ENCODE results near the gene AR. TPM values are rescaled to one million over a fixed set of nuclear protein-coding genes. Genes with fewer than 3 reads are reported as not detected.

The AR gene
- total and polyA plus RNA-seq, 2 of the 4 experiments (the other 2 are of a cell fraction) = 1.5 to 4.7 TPM

DNA sequence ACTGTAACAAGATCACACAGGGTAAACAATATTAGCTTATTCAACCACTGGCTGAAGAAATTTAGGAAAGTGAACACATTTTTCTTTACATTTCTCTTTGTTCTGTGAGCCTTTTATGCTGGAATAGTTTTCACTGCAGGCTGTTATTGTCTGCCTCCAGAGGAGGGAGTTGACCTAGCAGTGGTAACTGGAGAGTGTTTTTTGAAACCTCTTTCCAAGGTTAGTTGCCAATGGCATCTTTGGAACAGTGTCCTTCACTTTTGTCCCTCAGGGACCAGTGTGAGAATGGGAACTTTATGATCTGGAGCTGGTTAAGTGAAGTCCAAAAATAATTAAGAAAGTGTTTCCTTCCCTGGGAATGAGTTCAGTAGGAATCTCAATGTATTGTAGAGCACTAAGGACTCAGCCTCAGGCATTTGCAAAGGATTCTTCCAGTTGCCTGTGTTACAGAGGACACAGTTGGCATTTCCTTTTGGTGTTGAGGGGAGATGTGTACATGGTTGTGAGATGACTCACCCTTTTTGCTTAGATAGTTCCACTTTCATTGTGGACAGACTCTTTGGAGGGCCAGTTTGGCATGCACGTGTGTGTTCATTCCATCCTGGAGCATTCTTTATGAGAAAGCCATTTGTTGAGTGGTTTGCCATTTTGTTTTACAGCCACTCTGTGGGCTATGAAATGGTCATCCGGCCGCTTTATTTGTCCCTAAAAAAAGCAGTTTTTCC is 61.3 kb downstream of the AR start:
- CTCF ChIA-PET = no interaction called here
- Histone ChIP-seq H3K27ac (ENCODE audit: insufficient read depth, low read length) (no peak overlapping the region), H3K4me2 (ENCODE audit: low read depth, low read length) (no peak overlapping the region), H2BK120ac (ENCODE audit: low read depth, low read length) (peak overlapping the region; percentile 47; the same call in 1 of the 2 replicates), H4K5ac (ENCODE audit: low read depth, low read length) (no peak overlapping the region; the same call in 1 of the 2 replicates), H2AFZ (replicated peaks; ENCODE audit: low read length, poor library complexity) (no peak overlapping the region), H4K91ac (ENCODE audit: insufficient read depth, low read depth, low read length) (no peak overlapping the region; the same call in 1 of the 2 replicates), H3K56ac (ENCODE audit: extremely low read depth, insufficient read depth, low read length) (0 out of 2 replicates have a peak overlapping the region, but pooled peaks have one; percentile 13), H4K20me1 (ENCODE audit: insufficient read depth, low read length) (no peaks in the 10 kb centered on the region), H2BK5ac (ENCODE audit: low read depth, low read length, poor library complexity, severe bottlenecking) (peak overlapping the region; percentile 78), H3K9me3 (ENCODE audit: control insufficient read depth, insufficient read depth, low read length) (no peaks in the 10 kb centered on the region), H2BK15ac (ENCODE audit: low read depth, low read length) (no peak overlapping the region), H3K36me3 (ENCODE audit: control insufficient read depth, insufficient read depth, low read length) (no peaks in the 10 kb centered on the region), H2AK5ac (ENCODE audit: low read depth, low read length) (no peak overlapping the region), H3K9me1 (ENCODE audit: insufficient read depth, low read length) (no peaks in the 10 kb centered on the region), H3K14ac (replicated peaks; ENCODE audit: low read depth, low read length) (no peak overlapping the region), H2AK9ac (replicated peaks; ENCODE audit: low read depth, low read length, poor library complexity) (no peak overlapping the region), H3K4ac (ENCODE audit: low read depth, low read length) (no peak overlapping the region; the same call in 1 of the 2 replicates), H3K27me3 (ENCODE audit: control insufficient read depth, insufficient read depth, low read length) (no peaks in the 10 kb centered on the region), H3K9ac (ENCODE audit: low read depth, low read length) (no peak overlapping the region), H3K4me1 (ENCODE audit: control insufficient read depth, insufficient read depth, low read length) (no peaks in the 10 kb centered on the region), H3K23ac (ENCODE audit: low read depth, low read length) (no peak overlapping the region), H4K8ac (ENCODE audit: low read depth in 2 of 2, low read length in 2 of 2) (peak overlapping the region in 1 of 2 experiments; percentile 25; a peak in 1 of 4 replicates), H3K4me3 (ENCODE audit: insufficient read depth, low read depth, low read length) (no peak overlapping the region), H3K18ac (ENCODE audit: low read depth, low read length) (peak overlapping the region; percentile 65; the same call in 1 of the 2 replicates), H2BK20ac (ENCODE audit: low read depth, low read length) (0 out of 2 replicates have a peak overlapping the region, but pooled peaks have one; percentile 25), H3K79me1 (ENCODE audit: low read depth in 1 of 2, low read length in 2 of 2) (no peaks in the 10 kb centered on the region)
- POLR2A ChIA-PET (ENCODE audit: unreplicated experiment) = no interaction called here
- WGBS, 2 experiments (ENCODE audit: extremely low coverage in 2 of 2, insufficient read length in 1 of 2) = no CpG with 5 or more reads among the region's 3 CpGs
- TF ChIP-seq MXI1 (IDR thresholded peaks at IDR 0.05; ENCODE audit: borderline replicate concordance, low read depth, low read length) (no peak), BHLHE40 (IDR thresholded peaks at IDR 0.05; ENCODE audit: low read depth, low read length) (peak; percentile 76), FOS (IDR thresholded peaks at IDR 0.05; ENCODE audit: low read depth, low read length) (peak; percentile 17; the same call in 1 of the 2 replicates), RCOR1 (IDR thresholded peaks at IDR 0.05; ENCODE audit: insufficient replicate concordance, low read length) (no peak)
- in situ Hi-C loops (cut with MboI; ENCODE audit: low sequenced_read_pairs) = no loop called here
- BruUV-seq (replicated peaks) = no TSS peak
- dilution Hi-C loops (cut with HindIII; ENCODE audit: low sequenced_read_pairs, unreplicated experiment) = no loop called here
- ATAC-seq (ENCODE audit: low read depth) (peak; percentile 46), DNase-seq (peak; percentile 68)
- intact Hi-C loops (cut with micrococcal nuclease) = no loop called here

All from IMR-90 (cell line).